OCI-LY1 (cell line): ENCODE results near the gene RSL24D1.

Source experiments
- EZH2 ChIP-seq: fragments of 200-600 bp; sonication (generic), shearing (Covaris generic); IDR thresholded peaks from 2 replicates; pipeline ENCODE4 v1.8.0; 2017; ENCODE audit warnings: borderline replicate concordance, mixed run types, mild to moderate bottlenecking, antibody characterized with exemption, low read length, moderate library complexity, mixed read lengths
- TF ChIP-seq, protein P1 (sequence below): fragments of 200-600 bp; sonication (generic), shearing (Covaris generic); IDR thresholded peaks from 2 replicates; pipeline ENCODE4 v1.5.1; 2017; ENCODE audit warnings: mild to moderate bottlenecking, antibody characterized with exemption, low read length, moderate library complexity, mixed read lengths

DNA sequence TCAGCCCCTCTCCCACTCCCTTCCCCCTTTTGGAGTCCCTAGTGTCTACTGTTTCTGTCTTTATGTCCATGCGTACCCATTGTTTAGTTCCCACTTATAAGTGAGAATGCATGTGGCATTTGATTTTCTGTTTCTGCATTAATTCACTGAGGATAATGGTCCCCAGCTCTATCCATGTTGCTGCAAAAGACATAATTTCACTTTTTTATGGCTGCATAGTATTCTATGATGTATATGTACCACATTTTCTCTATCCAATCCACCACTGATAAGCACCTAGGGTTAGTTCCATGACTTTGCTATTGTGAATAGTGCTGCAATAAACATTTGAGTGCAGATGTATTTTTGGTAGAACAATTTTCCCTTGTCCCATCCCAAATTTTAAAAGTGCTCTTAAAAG lies 34.2 kb upstream of the RSL24D1 start:
- TF ChIP-seq, protein P1, sequence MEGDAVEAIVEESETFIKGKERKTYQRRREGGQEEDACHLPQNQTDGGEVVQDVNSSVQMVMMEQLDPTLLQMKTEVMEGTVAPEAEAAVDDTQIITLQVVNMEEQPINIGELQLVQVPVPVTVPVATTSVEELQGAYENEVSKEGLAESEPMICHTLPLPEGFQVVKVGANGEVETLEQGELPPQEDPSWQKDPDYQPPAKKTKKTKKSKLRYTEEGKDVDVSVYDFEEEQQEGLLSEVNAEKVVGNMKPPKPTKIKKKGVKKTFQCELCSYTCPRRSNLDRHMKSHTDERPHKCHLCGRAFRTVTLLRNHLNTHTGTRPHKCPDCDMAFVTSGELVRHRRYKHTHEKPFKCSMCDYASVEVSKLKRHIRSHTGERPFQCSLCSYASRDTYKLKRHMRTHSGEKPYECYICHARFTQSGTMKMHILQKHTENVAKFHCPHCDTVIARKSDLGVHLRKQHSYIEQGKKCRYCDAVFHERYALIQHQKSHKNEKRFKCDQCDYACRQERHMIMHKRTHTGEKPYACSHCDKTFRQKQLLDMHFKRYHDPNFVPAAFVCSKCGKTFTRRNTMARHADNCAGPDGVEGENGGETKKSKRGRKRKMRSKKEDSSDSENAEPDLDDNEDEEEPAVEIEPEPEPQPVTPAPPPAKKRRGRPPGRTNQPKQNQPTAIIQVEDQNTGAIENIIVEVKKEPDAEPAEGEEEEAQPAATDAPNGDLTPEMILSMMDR: no peak
- no peak for TF ChIP-seq EZH2
